K562 (cell line): ENCODE measurements around the gene CCNL2. TPM values are rescaled to one million over a fixed set of nuclear protein-coding genes. Genes with fewer than 3 reads are reported as not detected.

Experiments used
- ARID2 ChIP-seq: fragments of 450-650 bp; IDR thresholded peaks from 2 replicates; pipeline ENCODE4 v1.6.1; 2017; ENCODE audit warnings: antibody characterized with exemption, mild to moderate bottlenecking
- NONO ChIP-seq, 2 experiments: fragments of 200-400 bp in 1 of 2; fragments of 450-650 bp in 1 of 2; formaldehyde crosslinking in 1 of 2; IDR thresholded peaks; 2 replicates each; pipeline ENCODE4 v1.6.1; 2017; ENCODE audit warnings: low read depth in 2 of 2, mild to moderate bottlenecking in 2 of 2, moderate library complexity in 2 of 2, low read length in 1 of 2
- ZFX ChIP-seq: sonication (generic); formaldehyde crosslinking; IDR thresholded peaks from 2 replicates; pipeline ENCODE4 v1.8.0; 2022; ENCODE audit warnings: mild to moderate bottlenecking, missing genetic modification reagents, moderate library complexity
- ZNF121 ChIP-seq: sonication (generic); formaldehyde crosslinking; conservative IDR thresholded peaks from 2 replicates; pipeline ENCODE4 v1.8.0; 2022; ENCODE audit warnings: missing genetic modification reagents
- polyA plus RNA-seq, 8 experiments: library from polyadenylated mRNA; depleted of rRNA in 4 of 8; stranded (reverse) in 5 of 8; unstranded in 3 of 8; fragments of >200 nt; fragmentation: Nextera tagmentation in 2 of 8; fragmentation: Illumina TruSeq in 1 of 8; extraction: Ambion mirVana in 2 of 8; extraction: Trizol in 1 of 8; gene quantifications; 2 replicates each; pipeline versions ENCODE4 v1.2.1 to v1.2.3, GENCODE V29; 2011 to 2014; ENCODE audit warnings: inconsistent platforms in 1 of 8, missing spikeins in 1 of 8
- total RNA-seq, 7 experiments: library from RNA; depleted of rRNA in 6 of 7; stranded (reverse); fragments of >200 nt in 6 of 7; fragmentation: Illumina TruSeq in 2 of 7; extraction: Trizol in 2 of 7; gene quantifications; 2 replicates each; pipeline versions ENCODE4 v1.2.1 to v1.2.3, GENCODE V29; 2011 to 2021; ENCODE audit warnings: low replicate concordance in 1 of 7
- TF ChIP-seq, protein P1 (sequence below), 2 experiments: fragments of 450-650 bp; IDR thresholded peaks; 2 replicates each; pipeline ENCODE4 v1.6.1; 2016; ENCODE audit warnings: mild to moderate bottlenecking in 2 of 2, borderline replicate concordance in 1 of 2, low read depth in 1 of 2, moderate library complexity in 1 of 2
- TF ChIP-seq, protein P2 (sequence below), 2 experiments: fragments of 250-450 bp in 1 of 2; fragments of 450-650 bp in 1 of 2; sonication (Bioruptor Pico) in 1 of 2; IDR thresholded peaks; 2 replicates each; pipeline versions ENCODE4 v1.6.1 to v1.8.0; 2016 to 2021; ENCODE audit warnings: mild to moderate bottlenecking in 2 of 2, moderate library complexity in 2 of 2, missing compliant biosample characterization in 1 of 2, missing genetic modification characterization in 1 of 2

CCNL2 gene
- total and polyA plus RNA-seq, 9 of the 15 experiments (the other 6 are each of a cell fraction or from before 2014, with no cell fraction given): 2.8 to 287 (median 94.5) TPM

DNA sequence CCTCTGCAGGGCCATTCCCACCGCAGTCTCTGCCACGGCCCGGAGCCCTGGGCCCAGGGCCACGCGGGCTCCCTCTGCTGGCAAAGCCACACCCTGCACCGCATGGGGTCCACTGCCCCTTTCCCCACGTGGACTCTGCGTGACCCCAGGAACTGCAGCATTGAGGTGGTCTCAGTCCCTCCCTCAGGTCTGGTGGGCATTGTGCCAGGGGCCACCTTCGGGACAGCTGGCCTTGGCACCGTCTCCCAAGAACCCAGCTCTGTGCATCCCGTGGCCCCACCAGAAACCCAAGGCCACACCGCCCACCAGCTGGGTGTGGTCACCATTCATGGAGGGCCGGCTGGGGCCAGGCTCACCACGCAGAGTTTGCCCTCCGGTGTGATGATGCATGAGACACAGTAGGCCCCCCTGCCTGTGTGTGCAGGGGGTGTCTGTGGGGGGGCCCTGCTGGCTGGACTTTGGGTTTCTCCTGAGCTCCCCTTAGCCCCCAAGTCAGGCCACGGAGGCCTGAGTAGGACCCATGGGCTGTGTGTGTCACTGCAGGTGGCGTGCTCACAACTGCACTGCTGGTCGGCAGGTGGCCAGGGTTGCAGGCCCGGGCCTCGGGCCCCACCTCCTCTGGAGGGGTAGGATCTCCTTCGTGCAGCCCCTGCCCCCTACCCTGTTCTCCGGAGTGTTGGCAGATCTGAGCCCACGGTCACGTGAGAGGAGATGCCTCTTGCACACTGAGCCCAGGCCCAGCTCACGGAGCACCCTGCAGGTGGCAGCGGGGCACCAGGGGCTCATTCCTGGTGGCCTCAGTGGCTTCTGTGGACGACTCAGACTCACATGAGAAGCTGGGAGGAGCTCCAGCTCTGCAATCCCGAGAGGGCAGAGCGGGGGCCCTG lies 42.1 kb upstream of the CCNL2 start (continued):
- TF ChIP-seq, protein P1, sequence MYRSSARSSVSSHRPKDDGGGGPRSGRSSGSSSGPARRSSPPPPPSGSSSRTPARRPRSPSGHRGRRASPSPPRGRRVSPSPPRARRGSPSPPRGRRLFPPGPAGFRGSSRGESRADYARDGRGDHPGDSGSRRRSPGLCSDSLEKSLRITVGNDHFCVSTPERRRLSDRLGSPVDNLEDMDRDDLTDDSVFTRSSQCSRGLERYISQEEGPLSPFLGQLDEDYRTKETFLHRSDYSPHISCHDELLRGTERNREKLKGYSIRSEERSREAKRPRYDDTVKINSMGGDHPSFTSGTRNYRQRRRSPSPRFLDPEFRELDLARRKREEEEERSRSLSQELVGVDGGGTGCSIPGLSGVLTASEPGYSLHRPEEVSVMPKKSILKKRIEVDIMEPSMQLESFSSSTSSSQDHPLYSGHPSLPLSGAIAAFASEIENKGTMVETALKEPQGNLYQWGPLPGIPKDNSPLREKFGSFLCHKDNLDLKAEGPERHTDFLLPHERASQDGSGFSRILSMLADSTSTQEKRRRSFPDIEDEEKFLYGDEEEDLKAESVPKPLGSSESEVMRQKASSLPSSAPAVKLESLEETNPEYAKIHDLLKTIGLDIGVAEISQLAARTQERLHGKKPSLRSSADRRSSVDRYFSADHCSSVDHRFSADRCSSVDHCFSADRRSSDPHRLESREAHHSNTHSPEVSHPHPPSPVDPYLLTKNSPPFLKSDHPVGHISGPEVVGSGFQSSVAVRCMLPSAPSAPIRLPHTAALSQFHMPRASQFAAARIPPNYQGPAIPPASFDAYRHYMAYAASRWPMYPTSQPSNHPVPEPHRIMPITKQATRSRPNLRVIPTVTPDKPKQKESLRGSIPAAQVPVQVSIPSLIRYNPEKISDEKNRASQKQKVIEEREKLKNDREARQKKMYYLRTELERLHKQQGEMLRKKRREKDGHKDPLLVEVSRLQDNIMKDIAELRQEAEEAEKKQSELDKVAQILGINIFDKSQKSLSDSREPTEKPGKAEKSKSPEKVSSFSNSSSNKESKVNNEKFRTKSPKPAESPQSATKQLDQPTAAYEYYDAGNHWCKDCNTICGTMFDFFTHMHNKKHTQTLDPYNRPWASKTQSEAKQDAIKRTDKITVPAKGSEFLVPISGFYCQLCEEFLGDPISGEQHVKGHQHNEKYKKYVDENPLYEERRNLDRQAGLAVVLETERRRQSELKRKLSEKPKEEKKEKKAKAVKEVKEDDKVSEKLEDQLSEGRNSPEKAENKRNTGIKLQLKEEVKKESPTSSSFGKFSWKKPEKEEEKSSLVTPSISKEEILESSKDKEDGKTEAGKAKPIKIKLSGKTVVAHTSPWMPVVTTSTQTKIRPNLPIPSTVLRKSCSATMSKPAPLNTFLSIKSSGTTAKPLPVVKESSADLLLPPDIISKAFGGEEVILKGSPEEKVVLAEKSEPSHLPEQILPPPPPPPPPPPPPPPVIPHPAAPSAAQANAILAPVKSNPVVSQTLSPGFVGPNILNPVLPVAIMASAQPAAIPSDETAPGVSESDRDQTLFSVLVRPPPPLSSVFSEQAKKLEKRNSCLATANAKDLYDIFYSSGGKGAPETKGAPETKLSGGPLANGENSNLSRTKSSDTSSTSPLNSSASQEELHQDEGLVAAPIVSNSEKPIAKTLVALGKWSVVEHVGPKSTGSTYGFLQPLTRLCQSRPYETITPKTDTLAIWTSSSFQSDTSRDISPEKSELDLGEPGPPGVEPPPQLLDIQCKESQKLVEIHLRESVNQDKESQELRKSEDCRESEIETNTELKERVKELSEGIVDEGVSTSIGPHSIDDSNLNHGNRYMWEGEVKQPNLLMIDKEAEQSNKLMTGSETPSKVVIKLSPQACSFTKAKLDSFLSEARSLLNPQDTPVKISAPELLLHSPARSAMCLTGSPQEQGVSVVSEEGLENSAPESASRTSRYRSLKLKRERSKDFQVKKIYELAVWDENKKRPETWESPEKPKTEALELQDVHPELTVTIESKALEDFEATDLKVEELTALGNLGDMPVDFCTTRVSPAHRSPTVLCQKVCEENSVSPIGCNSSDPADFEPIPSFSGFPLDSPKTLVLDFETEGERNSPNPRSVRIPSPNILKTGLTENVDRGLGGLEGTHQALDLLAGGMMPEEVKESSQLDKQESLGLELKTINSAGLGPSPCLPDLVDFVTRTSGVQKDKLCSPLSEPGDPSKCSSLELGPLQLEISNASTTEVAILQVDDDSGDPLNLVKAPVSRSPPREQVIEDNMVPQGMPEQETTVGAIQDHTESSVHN (IDR thresholded peaks at IDR 0.05; ENCODE audit: borderline replicate concordance in 1 of 2, low read depth in 1 of 2): no peak
- no peak for TF ChIP-seq ZNF121
- TF ChIP-seq ZFX (CRISPR knock-in tag): peak; percentile 64
- TF ChIP-seq ARID2: no peak
- TF ChIP-seq NONO (IDR thresholded peaks at IDR 0.05; ENCODE audit: low read depth in 2 of 2, low read length in 1 of 2): 0 out of 4 replicates have a peak, but pooled peaks of 1 of the 2 experiments have one; percentile 51
- TF ChIP-seq, protein P2, sequence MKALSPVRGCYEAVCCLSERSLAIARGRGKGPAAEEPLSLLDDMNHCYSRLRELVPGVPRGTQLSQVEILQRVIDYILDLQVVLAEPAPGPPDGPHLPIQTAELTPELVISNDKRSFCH (CRISPR knock-in tag; IDR thresholded peaks at IDR 0.05): no peak
- TF ChIP-seq, protein P2 (tag; IDR thresholded peaks at IDR 0.05): peak; percentile 64; the same call in 1 of the 2 replicates
